DMS 273 (cell line): ENCODE data around the gene GOLGA6L7.
"Not testable (repeated sequence)": the region's sequence is repeated elsewhere in the genome, so short reads cannot be mapped to it uniquely, and the experiment has no call there.

Experiments used
- DNase-seq: peaks from one replicate; lab custom pipeline; 2025; ENCODE audit not compliant: unreplicated experiment; lab: John Stamatoyannopoulos, UW

Gene GOLGA6L7, protein sequence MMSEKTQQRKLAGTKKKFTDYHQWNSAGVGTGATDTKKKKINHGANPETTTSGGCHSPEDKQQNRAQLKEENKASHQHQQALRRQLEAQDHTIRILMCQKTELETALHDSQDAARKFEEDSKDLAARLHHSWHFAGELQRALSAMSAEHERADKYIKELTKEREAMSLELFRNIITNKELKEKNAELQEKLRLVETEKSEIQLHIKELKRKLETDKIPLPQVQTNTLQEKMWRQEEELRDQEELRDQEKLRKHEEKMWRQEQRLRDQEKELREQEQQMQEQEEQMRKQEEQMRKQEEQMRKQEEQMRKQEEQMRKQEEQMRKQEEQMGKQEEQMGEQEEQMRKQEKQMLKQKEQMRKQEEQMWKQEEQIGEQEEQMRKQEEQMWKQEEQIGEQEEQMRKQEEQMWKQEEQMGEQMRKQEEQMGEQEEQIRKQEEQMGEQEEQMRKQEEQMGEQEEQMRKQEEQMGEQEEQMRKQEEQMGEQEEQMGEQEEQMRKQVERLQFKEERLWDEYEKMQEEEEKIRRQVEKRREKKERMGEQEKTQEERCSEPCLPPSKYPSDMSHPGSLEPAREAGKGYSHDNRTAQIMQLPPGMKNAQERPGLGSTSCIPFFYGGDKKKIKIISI

DNA sequence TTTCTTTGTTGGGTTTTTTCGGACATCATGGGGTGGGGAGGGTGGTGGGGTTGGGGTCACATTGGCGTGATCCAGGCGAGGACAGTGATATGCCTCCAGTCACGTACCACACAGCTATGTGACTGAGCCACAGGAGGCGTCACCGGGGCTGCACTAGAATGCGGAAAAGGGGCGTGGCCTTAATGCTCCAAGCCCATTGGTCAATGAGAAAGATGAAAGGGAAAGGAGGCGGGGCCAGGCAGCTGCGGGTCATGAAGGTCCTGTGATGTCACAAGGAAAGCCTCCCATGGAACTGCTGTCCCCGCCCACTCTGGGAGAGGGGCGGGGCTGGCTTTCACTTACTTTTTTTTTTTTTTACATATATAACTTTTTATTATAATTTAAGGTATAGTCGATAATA is at the start of gene GOLGA6L7:
TSS of gene GOLGA6L7 (minus strand) at position 124 of the 400 bp plus-strand sequence. CDS start at position 29, 95 bp downstream.
- DNase-seq = not testable (repeated sequence)

DNA sequence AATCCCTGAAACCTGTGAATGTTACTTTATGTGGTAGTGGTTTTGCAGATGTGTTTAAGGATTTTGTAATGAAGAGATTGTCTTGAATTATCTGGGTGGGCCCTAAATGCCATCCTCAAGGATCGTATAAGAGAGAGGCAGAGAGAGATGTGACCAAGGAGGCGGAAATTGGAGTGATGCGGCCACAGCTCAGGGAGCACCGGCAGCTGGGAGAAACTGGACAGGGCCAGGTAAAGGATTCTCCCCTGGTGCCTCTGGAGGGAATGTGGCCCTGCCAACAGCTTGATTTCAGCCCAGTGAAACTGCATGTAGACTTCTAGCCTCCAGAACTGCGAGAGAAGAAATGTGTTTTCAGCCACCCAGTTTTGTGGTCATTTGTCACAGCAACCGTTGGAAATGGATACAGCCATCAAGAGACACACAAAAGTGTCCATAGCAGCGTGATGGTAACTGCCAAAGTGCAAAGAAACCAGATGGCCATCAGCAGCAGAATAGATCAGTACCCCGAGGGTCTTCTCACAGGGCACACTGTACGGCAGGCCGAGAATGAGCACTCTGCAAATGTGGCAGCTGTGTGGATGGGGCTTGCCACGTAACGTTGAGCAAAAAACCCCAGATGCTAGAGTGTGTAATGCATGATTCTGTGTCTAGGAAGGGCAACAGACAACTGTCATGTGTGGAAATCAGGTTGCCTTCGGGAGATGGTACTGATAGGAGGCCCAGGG is 49.6 kb upstream of the GOLGA6L7 start:
- DNase-seq = no peak

DNA sequence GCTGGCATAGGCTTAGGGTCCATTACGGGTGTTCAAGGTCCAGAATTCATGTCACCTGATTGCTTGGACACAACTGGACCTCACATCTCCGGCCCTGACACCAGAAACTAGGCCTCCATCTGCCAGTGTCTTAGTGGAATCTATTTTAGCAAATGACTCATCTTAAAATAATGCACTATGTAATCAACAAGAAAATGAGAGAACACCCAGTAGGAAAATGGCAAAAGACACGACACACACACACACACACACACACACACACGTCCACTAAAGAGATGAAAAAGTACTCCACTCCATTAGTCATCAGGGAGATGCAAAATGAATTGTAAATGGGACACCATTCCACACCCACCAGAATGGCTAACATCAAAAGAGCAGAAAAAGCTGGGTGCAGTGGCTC is 48.5 kb upstream of the GOLGA6L7 start:
- DNase-seq = no peak

DNA sequence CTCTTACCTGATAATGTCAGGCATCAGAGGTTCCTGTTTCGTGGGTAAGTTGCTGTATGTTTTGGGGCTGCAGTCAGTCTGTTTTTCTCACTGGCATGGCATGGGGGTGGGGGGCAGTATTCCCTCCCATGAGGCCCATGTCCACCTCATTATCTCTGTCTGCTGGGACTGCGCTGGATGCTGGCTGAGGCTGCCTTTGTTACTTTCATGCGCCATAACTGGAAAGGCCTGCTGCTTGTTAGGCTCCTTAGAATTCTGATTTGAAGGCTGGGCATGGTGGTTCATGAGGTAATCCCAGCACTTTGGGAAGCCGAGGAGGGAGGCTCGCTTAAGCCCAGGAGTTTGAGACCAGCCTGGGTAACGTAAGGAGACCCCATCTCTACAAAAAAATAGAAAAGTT is 47.1 kb upstream of the GOLGA6L7 start:
- DNase-seq = no peak

DNA sequence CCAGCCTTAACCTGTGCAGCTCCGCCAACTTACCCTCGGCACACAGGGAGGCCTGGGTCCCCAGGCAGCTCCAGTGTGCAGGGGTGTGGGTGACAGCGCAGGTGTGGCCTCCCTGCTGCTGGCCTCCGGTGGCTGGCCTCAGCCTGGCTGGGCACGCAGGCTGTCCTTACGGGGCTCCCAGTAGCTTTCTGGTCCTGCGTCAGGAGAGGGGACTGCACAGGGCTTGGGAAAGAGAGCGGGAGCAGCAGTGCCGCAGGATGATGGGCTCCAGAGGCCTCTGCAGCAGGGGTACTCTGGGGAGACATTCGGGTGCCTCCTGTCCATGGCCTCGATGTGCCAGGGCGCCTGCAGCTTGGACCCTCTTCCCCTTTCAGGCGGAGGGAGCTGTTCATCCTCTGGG is 46.7 kb upstream of the GOLGA6L7 start:
- no peak for DNase-seq

DNA sequence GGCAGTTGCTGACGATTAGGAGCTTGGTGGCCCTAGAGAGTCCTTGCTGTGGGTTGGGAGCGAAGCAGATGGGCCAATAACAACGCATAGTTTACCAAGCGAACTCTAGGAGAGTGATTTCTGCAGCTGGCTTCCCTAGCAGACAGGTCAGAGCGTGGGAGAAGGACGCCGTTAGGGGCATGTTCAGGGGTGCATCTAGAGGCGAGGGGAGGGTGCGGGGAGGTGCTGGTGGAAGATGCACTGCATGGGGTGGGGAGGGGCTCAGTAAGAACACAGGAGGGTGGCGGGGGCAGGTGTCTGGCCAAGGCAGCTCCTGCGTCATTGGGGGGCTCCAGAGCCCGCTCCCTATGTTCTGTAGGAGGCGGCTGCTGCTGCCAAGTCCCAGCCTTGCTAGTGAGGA is 46.2 kb upstream of the GOLGA6L7 start:
- DNase-seq = no peak

DNA sequence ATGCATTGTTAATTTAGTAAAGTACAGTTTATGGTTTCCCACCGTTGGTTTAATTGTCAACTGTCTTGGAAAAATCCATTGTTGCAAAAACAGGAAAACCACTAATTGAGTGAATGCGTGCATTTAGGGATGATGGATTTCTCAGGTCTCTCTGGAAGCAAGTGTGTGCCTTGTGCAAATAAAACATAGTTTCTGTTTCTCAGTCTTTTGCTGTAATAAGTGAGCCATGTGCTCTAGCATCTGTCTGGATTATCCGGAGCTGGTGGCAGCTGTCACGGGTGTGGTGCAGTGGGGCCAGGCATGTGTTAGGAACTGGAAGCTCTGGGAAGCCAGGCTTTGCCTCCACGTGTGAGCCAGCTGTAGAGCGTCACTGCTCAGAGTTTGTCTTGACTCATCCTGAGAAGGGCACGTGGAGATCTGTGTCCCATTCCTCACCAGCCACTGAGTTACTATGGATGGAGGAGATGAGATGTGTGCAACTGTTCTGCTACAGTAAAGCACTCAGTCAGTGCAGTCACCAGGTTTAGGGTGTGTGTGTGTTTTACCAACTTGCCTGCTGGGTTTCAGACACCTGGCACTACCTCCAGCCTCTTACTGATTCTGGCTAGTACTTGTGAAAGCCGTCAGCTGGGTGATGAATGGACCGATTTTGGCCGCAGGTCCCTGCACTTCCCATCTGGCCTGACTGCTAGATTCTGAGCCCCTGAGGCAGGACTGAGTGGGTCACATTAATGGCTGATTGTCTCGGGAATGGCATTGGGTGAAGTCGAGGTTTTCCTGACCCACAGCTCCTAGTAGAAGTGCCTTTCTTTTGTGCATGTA is 44.6 kb upstream of the GOLGA6L7 start:
- DNase-seq = peak; percentile 89

DNA sequence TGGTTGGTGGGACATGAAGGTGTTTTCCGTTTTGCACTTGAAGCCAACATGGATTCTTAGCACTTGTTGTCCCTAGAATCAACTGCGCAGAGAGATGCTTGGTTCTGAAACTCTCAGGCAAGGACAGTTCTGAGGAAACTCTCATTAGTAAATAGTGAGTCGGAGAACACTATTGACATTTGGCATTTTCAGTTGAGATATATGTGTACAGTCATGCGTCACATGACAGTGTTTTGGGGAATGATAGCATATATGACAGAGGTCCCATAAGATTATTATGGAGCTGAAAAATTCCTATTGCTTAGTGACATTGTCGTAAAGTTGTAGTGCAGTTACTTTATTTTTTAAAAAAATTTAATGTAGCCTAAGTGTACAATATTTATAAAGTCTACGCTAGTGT is 43.1 kb upstream of the GOLGA6L7 start:
- DNase-seq = no peak

DNA sequence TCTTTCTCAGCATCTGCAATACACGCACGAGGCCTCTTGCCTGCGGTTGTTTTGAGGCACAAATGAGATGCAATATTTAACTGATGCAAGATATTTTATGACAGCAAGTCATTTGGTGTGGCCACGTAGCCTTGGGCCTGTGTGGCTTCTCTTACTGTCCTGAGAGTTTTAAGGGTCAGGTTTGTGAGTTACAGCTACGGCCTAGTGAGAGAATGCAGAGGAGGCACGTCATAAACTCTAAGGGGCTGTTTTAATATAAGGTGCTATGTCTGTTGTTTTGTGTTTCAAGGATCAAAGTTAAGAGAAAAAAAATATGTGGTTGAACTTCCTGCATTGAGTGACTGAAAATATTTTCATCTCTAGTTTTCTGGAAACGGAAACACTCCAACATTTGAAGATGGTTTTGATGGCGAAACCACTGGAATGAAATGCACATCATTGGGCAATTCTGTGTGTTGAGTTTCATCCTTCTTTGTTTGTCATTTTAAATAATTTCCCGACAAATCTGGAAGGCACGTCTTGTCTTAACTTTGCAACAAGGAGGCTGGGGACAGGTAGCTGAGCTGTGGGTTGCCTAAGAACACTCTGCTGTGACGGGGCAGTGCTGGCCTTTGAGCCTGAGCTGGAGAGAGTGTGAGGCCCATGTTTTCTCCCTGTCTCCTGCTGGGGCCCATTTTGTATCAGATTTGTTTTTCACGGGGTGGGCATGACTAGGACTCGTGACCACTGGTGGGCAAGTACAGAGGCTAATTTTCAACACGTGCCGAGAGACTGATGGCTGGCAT is 42.5 kb upstream of the GOLGA6L7 start:
- no peak for DNase-seq

DNA sequence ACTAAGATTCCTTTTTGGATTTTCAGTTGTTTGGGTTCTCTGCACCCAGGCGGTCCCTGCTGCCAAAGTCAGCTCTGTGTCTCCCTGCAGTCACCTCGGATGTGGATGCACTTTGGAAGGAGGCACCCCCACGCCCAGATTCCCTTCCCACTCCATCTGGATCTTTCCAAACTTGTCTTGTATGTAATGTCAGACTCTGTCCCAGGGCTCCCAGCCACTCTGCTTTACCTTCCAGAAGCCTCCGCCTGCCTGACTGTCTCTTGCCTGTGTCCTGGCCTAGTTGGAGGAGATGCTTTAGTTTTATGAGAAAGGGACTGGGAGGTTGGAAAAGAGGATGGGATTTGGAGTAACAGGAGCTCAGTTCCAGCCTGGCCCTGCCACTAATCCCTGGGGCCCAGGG is 41.8 kb upstream of the GOLGA6L7 start:
- not testable (repeated sequence) for DNase-seq

DNA sequence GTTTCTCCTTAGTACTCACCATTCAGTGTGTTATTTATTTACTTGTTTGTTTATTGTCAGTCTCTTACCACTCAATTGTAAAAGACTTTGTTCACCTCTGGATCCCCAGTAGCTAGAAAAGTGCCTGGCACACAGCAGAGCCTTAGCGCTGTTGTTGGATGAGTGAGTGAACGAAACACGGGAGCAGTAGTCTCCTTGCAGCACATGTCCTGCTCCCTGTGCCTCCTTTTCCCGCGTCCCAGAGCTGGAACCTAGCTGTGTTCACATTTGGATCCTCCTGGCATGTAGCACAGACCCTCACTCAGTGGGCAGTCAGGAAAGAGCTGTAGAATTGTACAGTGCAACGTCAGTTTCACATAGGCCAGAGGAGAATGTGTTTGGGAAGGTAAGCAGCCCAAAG is 41.4 kb upstream of the GOLGA6L7 start:
- DNase-seq = not testable (repeated sequence)

DNA sequence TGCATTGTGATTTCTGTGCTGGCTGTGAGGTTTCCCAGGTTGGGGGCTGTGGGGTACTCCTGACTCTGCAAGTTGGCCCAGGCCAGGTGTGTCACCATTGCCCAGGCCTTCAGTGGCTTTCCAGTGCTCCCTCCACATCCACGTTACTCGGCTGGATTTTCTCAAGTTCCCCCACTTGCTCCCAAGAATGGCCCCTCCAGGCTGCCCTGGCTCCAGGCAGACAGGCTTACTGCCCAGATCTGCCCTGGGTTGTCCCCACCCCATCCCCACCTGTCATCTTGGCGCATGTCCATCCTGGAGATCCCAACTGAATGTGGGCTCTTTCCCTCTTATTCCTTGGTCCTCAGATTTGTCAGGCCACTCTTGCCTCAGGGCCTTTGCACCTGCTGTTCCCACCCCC is 40.9 kb upstream of the GOLGA6L7 start:
- peak; percentile 78 for DNase-seq

DNA sequence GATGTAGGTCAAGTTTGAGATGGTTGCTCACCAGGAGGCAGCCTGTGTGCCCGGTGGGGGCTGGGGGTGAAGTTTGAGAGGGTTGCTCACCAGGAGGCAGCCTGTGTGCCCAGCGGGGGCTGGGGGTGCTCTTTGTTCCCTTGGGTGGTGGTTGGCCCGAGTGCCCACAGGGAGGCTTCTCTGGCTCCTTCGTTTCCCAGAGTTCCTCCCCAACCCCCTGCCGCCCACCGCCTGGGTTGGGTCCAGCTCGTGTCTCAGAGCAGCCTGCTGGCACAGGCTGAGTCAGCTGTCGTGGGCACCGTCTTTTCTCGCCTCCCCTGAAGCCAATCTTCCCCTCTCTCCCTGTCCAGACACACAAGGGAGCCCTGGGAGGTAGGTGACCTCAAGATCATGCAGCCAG is 40.5 kb upstream of the GOLGA6L7 start:
- peak; percentile 55 for DNase-seq

DNA sequence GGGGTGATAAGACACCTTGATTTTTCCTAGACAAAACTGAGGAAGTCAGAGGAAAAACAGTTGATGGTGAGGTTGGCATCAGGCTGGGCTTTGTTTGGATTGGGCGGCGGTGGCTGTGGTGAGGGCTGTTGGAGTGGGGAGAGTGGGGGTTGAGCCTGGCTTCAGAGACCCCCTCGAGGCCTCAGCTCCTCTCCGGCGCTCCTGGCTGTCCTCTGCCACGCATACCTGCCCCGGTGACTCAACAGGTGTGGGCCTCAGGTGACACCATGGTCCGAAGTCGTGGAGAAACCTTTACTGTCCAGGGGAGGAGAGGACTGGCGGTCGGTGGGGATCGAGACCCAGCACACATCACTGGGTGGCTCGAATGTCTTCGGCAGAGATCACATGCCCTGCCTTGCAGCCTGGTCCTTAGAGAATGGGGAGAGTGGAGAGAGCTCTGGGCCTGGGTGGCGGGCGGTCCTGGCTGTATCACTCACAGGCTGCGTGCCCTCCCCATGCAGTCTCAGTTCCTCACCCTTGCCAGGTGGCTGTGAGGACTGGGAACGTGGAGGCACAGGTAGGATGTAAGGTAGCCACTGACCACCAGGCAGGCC is 40.0 kb upstream of the GOLGA6L7 start:
- DNase-seq = peak; percentile 38

DNA sequence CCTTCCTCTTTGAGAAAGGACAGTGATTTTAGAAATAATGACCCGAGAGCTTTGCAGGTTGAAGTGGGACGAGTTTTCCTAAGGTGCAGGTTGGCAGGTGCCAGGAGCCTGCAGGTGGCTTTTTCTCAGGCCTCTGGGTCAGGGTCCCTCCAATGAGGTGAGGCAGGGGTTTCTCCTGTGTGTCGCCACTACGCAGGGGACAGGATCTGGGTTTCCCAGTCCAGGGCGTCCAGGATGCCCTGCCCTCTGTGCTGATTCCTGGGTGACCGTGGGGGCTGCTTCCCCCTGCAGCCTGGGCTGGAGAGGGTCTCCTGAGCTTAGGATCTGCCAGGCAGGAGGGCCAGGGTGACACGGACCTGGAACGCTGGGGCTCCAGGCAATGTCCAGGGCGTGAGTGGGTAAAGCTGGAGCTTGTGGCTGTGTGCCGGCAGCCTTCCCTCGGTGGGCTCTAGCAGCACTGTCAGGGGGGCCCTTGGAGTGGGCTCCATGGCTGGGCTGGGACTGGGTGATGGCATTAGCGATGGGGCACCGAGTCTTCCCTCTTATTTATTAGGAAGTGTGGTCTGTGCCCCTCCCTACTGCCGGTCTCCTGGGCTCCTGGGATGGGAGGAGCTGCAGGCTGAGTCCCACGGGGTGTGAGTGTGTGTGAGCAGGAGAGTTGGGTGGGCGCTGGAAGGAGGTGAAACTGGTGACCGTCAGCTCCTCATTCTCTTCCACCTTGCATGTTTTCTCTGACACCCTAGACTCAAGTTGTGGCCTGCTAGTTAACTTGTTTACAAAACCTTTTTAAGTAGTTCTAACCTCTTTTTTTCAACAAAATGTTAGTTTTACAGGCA is 39.1 kb upstream of the GOLGA6L7 start:
- peak; percentile 37 for DNase-seq

DNA sequence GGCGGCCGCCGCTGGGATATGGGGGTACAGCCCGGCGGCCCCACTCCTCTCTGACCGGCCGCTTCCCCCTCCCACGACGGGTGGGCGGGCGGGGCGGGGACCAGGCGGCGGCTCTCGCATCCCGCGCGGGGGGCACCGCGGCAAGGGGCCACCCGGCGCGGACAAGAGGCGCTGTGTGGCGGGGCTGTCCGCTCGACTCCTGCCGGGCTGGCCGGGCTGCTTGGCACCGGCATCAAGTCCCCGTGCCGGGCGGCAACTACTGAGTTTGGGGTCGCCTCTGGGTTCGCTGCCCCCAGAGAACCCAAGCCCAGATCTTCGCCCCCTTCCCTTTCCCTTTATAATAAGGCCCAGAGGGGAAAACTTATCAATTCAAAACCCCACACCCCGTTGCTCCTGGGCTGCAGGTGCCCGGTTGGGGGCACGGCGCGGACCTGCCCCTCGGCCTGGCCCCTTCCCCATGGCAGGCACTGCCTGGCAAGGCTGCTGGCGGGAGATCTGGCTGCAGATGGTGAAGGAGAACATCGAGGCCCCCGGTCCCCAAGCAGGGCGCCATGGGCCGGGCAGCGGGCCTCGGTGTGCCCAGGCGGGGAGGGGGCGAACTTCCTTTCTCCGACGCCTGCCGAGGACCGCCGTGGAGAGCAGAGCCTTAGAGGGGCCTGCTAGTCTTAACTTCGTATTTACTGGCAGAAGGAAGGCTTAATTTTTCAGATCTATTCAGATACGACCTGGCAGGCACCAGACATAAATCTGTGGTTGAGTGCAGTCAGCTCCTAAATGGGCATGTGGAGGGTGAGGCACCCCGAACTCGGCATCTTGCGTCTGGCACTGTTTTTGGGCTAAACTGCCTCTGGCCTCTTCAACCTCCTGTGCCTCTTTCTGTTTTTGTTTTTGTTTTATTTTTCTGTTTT is 38.2 kb upstream of the GOLGA6L7 start:
- peak; percentile 47 for DNase-seq

DNA sequence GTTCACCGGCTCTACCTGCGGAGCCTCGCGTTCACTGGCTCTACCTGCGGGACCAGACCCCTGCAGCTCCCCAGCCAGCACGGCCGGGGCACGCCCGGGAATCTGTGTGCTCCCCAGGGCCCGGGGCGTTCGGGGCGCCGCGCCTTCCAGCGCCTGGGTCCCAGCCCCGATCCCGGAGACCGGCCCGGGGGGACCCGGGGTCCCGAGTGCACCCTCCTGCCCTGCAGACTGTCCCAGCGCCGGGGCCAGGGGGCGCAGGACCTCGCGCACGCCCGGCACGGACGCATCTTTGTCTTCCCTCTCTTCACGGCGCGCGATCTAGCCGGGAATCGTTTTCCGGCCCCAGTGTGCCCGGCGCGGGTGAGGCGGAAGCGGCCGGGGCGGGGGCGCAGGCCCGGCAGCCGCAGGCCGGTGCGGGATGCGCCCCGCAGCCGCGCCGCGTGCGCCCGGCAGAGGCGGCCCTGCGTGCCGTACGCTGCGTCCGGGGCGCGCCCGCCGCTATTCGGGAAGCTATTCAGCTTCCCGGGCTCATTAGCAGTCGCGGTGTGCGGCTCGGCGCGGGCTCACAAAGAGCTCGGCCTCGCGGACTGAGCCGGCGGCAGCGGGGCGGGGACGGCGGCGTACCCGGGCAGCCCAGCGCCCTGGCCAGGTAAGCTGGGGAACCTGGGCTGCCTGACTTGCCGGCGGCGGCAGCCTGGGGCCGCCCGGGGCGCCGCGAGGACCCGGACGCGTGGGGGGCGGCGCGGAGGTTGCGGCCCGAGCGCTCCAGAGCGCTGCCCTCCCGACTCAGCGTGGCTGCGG is 37.4 kb upstream of the GOLGA6L7 start, which contains the start of gene APBA2:
TSS of gene APBA2 (plus strand) at position 345 of the 801 bp plus-strand sequence. CDS start 167,911 bp downstream, outside the sequence.
- peak; percentile 77 for DNase-seq
